GM23338 (cell line): ENCODE results near the gene CD244. TPM values are rescaled to one million over a fixed set of nuclear protein-coding genes. Genes with fewer than 3 reads are reported as not detected.

Experiments
- ATAC-seq: fragments of 200-7000 bp; cut with Tn5 transposase; 3 replicates; pipeline ENCODE4 v1.9.1; 2020
- DNase-seq: peaks from one replicate; pipeline ENCODE4 v3.0.0-alpha.2; 2015; ENCODE audit warnings: low spot score
- H2AFZ ChIP-seq: fragments of 200-600 bp; sonication (generic); 2 replicates; pipeline ENCODE4 v1.8.0; 2016; ENCODE audit warnings: antibody characterized with exemption, mild to moderate bottlenecking, moderate library complexity
- H3F3A ChIP-seq: fragments of 200-600 bp; sonication (generic); replicated peaks from 2 replicates; pipeline ENCODE4 v1.8.0; 2017; ENCODE audit warnings: antibody characterized with exemption, mixed run types, low read depth
- H3K27ac ChIP-seq: fragments of 200-600 bp; sonication (generic); 2 replicates; pipeline ENCODE4 v1.6.1; 2016; ENCODE audit warnings: low read depth
- H3K27me3 ChIP-seq: fragments of 200-600 bp; sonication (generic); 2 replicates; pipeline ENCODE4 v1.8.0; 2016; ENCODE audit warnings: mild to moderate bottlenecking, mixed run types, moderate library complexity; ENCODE audit not compliant: insufficient read depth
- H3K36me3 ChIP-seq: fragments of 200-600 bp; sonication (generic); 2 replicates; pipeline ENCODE4 v1.8.0; 2016; ENCODE audit warnings: mild to moderate bottlenecking; ENCODE audit not compliant: insufficient read depth
- H3K4me1 ChIP-seq: fragments of 200-600 bp; sonication (generic); 2 replicates; pipeline ENCODE4 v1.8.0; 2016; ENCODE audit warnings: mild to moderate bottlenecking, moderate library complexity; ENCODE audit not compliant: insufficient read depth
- H3K4me2 ChIP-seq: fragments of 200-600 bp; sonication (generic); 2 replicates; pipeline ENCODE4 v1.7.1; 2017; ENCODE audit warnings: mixed run types
- H3K4me3 ChIP-seq: fragments of 200-600 bp; sonication (generic); 2 replicates; pipeline ENCODE4 v1.6.1; 2016; ENCODE audit warnings: mixed run types
- H3K79me2 ChIP-seq: fragments of 200-600 bp; sonication (generic); replicated peaks from 2 replicates; pipeline ENCODE4 v1.8.0; 2017; ENCODE audit warnings: mild to moderate bottlenecking; ENCODE audit not compliant: insufficient read depth
- H3K9me2 ChIP-seq: fragments of 200-600 bp; sonication (generic); 2 replicates; pipeline ENCODE4 v1.8.0; 2017; ENCODE audit not compliant: insufficient read depth
- H4K20me1 ChIP-seq: fragments of 200-600 bp; sonication (generic); replicated peaks from 2 replicates; pipeline ENCODE4 v1.8.0; 2017; ENCODE audit warnings: mild to moderate bottlenecking; ENCODE audit not compliant: insufficient read depth
- H3K27ac Mint-ChIP-seq: 2 replicates; pipeline ENCODE4 v1.8.0; 2020; ENCODE audit warnings: inconsistent platforms, mild to moderate bottlenecking, moderate library complexity, mixed read lengths
- H3K27me3 Mint-ChIP-seq: 3 replicates; pipeline ENCODE4 v1.8.0; 2022; ENCODE audit warnings: low read depth, mild to moderate bottlenecking, moderate library complexity, mixed read lengths, inconsistent platforms; ENCODE audit not compliant: insufficient read depth, poor library complexity
- H3K36me3 Mint-ChIP-seq: 3 replicates; pipeline ENCODE4 v1.8.0; 2021; ENCODE audit warnings: low read depth, mild to moderate bottlenecking, inconsistent platforms, moderate library complexity, mixed read lengths
- H3K4me1 Mint-ChIP-seq: 3 replicates; pipeline ENCODE4 v1.8.0; 2020; ENCODE audit warnings: mild to moderate bottlenecking, inconsistent platforms, mixed read lengths
- H3K4me3 Mint-ChIP-seq: 3 replicates; pipeline ENCODE4 v1.8.0; 2021; ENCODE audit warnings: moderate library complexity, mild to moderate bottlenecking, inconsistent platforms, mixed read lengths
- H3K9me3 Mint-ChIP-seq: 3 replicates; pipeline ENCODE4 v1.8.0; 2020; ENCODE audit warnings: moderate library complexity, mild to moderate bottlenecking, inconsistent platforms, mixed read lengths
- CREB1 ChIP-seq: fragments of 250-450 bp; sonication (Bioruptor Pico); IDR thresholded peaks from 2 replicates; pipeline ENCODE4 v1.5.0; 2020; ENCODE audit warnings: low read depth, mild to moderate bottlenecking, moderate library complexity
- CTCF ChIP-seq, 2 experiments: fragments of 200-600 bp in 1 of 2; sonication (generic) in 1 of 2; conservative IDR thresholded peaks; 2 replicates each; pipeline versions ENCODE4 v1.5.1 to v1.6.1; 2016 to 2017; ENCODE audit warnings: antibody characterized with exemption in 2 of 2, low read depth in 2 of 2, mild to moderate bottlenecking in 2 of 2, moderate library complexity in 1 of 2
- ETS1 ChIP-seq: IDR thresholded peaks from 2 replicates; pipeline ENCODE4 v1.6.1; 2016; ENCODE audit warnings: antibody characterized with exemption
- EZH2 ChIP-seq: fragments of 200-600 bp; sonication (generic); IDR thresholded peaks from one replicate; pipeline ENCODE4 v1.8.0; 2017; ENCODE audit warnings: antibody characterized with exemption, mild to moderate bottlenecking, low read depth; ENCODE audit not compliant: unreplicated experiment
- EZH2phosphoT487 ChIP-seq: fragments of 200-600 bp; sonication (generic); IDR thresholded peaks from one replicate; pipeline ENCODE4 v1.8.1; 2018; ENCODE audit warnings: antibody characterized with exemption; ENCODE audit not compliant: unreplicated experiment
- JUNB ChIP-seq: IDR thresholded peaks from one replicate; pipeline ENCODE4 v1.6.1; 2016; ENCODE audit warnings: antibody characterized with exemption; ENCODE audit not compliant: unreplicated experiment
- NANOG ChIP-seq: IDR thresholded peaks from 2 replicates; pipeline ENCODE4 v1.6.1; 2016; ENCODE audit warnings: antibody characterized with exemption, borderline replicate concordance
- POLR2AphosphoS5 ChIP-seq: IDR thresholded peaks from 2 replicates; pipeline ENCODE4 v1.6.1; 2016; ENCODE audit warnings: antibody characterized with exemption, low read depth
- REST ChIP-seq: IDR thresholded peaks from one replicate; pipeline ENCODE4 v1.6.1; 2018; ENCODE audit warnings: antibody characterized with exemption; ENCODE audit not compliant: unreplicated experiment
- STAT1 ChIP-seq: IDR thresholded peaks from one replicate; pipeline ENCODE4 v1.6.1; 2016; ENCODE audit warnings: antibody characterized with exemption; ENCODE audit not compliant: unreplicated experiment
- ZNF114 ChIP-seq: fragments of 250-450 bp; sonication (Bioruptor Pico); IDR thresholded peaks from 2 replicates; pipeline ENCODE4 v1.5.0; 2020; ENCODE audit warnings: mild to moderate bottlenecking, moderate library complexity
- ZNF331 ChIP-seq: fragments of 250-450 bp; sonication (Bioruptor Pico); IDR thresholded peaks from 2 replicates; pipeline ENCODE4 v1.5.0; 2020; ENCODE audit warnings: low read depth, mild to moderate bottlenecking, moderate library complexity
- ZNF462 ChIP-seq: fragments of 250-450 bp; sonication (Bioruptor Pico); IDR thresholded peaks from 2 replicates; pipeline ENCODE4 v1.5.0; 2020; ENCODE audit warnings: mild to moderate bottlenecking, moderate library complexity
- polyA plus RNA-seq: library from polyadenylated mRNA; unstranded; fragments of >200 nt; fragmentation: Nextera tagmentation; extraction: Ambion mirVana; gene quantifications from 2 replicates; pipeline ENCODE4 v1.2.1, GENCODE V29; 2016
- total RNA-seq: library from RNA; depleted of rRNA; stranded (reverse); fragments of >200 nt; shearing (Covaris generic); gene quantifications from 2 replicates; pipeline ENCODE4 v1.2.3, GENCODE V29; 2014

The CD244 gene
- total and polyA plus RNA-seq, 2 experiments from 2014 or later, result not detected

- Mint-ChIP-seq H3K4me1 (no peaks in the 10 kb centered on the region; the same call in 2 of the 3 replicates), H3K27me3 (no peaks in the 10 kb centered on the region), H3K36me3 (no peaks in the 10 kb centered on the region), H3K27ac (no peak overlapping the region), H3K4me3 (no peak overlapping the region), H3K9me3 (0 out of 3 replicates have a peak, but pooled peaks cover 3% of the 10 kb centered on the region)
- H3F3A ChIP-seq, result no peaks in the 10 kb centered on the region
- no peaks in the 10 kb centered on the region; the same call in 1 of the 2 replicates for H3K36me3 ChIP-seq
- no peak for DNase-seq
- 0 out of 2 replicates have a peak, but pooled peaks cover 4% of the 10 kb centered on the region for H3K9me2 ChIP-seq
- no peak for TF ChIP-seq NANOG
- TF ChIP-seq STAT1, result no peak
- TF ChIP-seq REST, result no peak
- no peak for TF ChIP-seq ZNF331
- TF ChIP-seq ZNF114 (CRISPR knock-in tag), result no peak
- TF ChIP-seq POLR2AphosphoS5, result no peak
- TF ChIP-seq CREB1, result no peak
- TF ChIP-seq ETS1, result no peak
- TF ChIP-seq CTCF (conservative IDR thresholded peaks at IDR 0.05; ENCODE audit: low read depth in 2 of 2), result no peak
- no peak for TF ChIP-seq EZH2
- TF ChIP-seq ZNF462 (CRISPR knock-in tag), result no peak
- no peak for TF ChIP-seq JUNB
- TF ChIP-seq EZH2phosphoT487, result no peak
- H3K4me2 ChIP-seq, result no peak overlapping the region
- H4K20me1 ChIP-seq, result no peaks in the 10 kb centered on the region
- no peak for ATAC-seq
- no peak overlapping the region for H2AFZ ChIP-seq
- no peak overlapping the region for H3K27ac ChIP-seq
- no peaks in the 10 kb centered on the region for H3K4me1 ChIP-seq
- no peak overlapping the region for H3K4me3 ChIP-seq
- H3K27me3 ChIP-seq, result no peaks in the 10 kb centered on the region
- no peaks in the 10 kb centered on the region for H3K79me2 ChIP-seq
Measured at GRCh38 chr1:160887071-160887470, 24.4 kb upstream of the CD244 start.
